Thoracic aorta (tissue), 2 donors: ENCODE data around the gene ABHD17C. TPM values are rescaled to one million over a fixed set of nuclear protein-coding genes. Genes with fewer than 3 reads are reported as not detected.

Source experiments
- ATAC-seq: fragments of 150-250 bp; one replicate; pipeline ENCODE4 v1.8.0; 2017; ENCODE audit warnings: low read depth; ENCODE audit not compliant: insufficient number of reproducible peaks, low FRiP score
- DNase-seq: peaks from one replicate; pipeline ENCODE4 v3.0.0-alpha.2; 2020; ENCODE audit warnings: low spot score
- H3K27ac ChIP-seq, 2 donors: fragments of 200-600 bp; sonication (generic); 1 replicate in 1 of 2; 2 replicates in 1 of 2; pipeline ENCODE4 v1.5.1; 2016; ENCODE audit warnings: mild to moderate bottlenecking in 2 of 2, moderate library complexity in 2 of 2
- H3K27me3 ChIP-seq: fragments of 200-600 bp; sonication (generic); replicated peaks from 2 replicates; pipeline ENCODE4 v1.6.0; 2016; ENCODE audit warnings: mild to moderate bottlenecking; ENCODE audit not compliant: insufficient read depth
- H3K36me3 ChIP-seq: fragments of 200-600 bp; sonication (generic); one replicate; pipeline ENCODE4 v1.5.1; 2016
- H3K4me1 ChIP-seq, 2 donors: fragments of 200-600 bp; sonication (generic); 1 replicate in 1 of 2; 2 replicates in 1 of 2; pipeline versions ENCODE4 v1.5.1 to v1.6.0; 2016; ENCODE audit warnings: low read depth in 2 of 2, mild to moderate bottlenecking in 1 of 2; ENCODE audit not compliant: control insufficient read depth in 1 of 2
- H3K4me3 ChIP-seq: fragments of 200-600 bp; sonication (generic); 2 replicates; pipeline ENCODE4 v1.5.1; 2016; ENCODE audit warnings: mild to moderate bottlenecking
- H3K9me3 ChIP-seq: fragments of 200-600 bp; sonication (generic); 2 replicates; pipeline ENCODE4 v1.5.1; 2016
- total RNA-seq, 2 donors: library from RNA; depleted of rRNA; stranded (reverse); fragments of >200 nt; gene quantifications; one replicate each; pipeline versions ENCODE4 v1.1.0 to v1.2.3, GENCODE V29; 2016
- TF ChIP-seq, protein P1 (sequence below): fragments of 200-600 bp; sonication (generic); IDR thresholded peaks from one replicate; pipeline ENCODE4 v1.5.1; 2019; ENCODE audit warnings: antibody characterized with exemption

The ABHD17C gene
- total RNA-seq, 2 donors from 2014 or later, result 1.6 to 3.0 TPM

DNA sequence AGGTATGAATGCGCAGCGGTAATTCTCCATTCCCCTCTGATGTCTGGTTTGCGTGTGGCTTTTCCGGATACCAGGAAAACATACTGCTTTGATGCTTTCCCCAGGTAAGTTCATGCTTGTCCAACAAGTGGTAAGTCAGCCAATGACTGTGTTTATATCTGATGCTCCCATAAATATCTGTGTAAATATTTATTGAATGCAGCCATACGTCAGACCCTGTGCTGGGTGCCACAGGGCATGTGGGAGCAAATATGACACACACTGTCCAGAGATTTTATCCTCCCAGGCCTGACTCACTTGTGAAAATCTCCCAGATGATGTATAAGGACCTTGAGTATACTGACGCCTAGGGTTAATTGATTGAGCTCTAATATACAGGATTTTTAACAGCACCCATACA lies 54.5 kb downstream of the ABHD17C start:
- TF ChIP-seq, protein P1, sequence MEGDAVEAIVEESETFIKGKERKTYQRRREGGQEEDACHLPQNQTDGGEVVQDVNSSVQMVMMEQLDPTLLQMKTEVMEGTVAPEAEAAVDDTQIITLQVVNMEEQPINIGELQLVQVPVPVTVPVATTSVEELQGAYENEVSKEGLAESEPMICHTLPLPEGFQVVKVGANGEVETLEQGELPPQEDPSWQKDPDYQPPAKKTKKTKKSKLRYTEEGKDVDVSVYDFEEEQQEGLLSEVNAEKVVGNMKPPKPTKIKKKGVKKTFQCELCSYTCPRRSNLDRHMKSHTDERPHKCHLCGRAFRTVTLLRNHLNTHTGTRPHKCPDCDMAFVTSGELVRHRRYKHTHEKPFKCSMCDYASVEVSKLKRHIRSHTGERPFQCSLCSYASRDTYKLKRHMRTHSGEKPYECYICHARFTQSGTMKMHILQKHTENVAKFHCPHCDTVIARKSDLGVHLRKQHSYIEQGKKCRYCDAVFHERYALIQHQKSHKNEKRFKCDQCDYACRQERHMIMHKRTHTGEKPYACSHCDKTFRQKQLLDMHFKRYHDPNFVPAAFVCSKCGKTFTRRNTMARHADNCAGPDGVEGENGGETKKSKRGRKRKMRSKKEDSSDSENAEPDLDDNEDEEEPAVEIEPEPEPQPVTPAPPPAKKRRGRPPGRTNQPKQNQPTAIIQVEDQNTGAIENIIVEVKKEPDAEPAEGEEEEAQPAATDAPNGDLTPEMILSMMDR, result no peak
- ATAC-seq, result no peak

DNA sequence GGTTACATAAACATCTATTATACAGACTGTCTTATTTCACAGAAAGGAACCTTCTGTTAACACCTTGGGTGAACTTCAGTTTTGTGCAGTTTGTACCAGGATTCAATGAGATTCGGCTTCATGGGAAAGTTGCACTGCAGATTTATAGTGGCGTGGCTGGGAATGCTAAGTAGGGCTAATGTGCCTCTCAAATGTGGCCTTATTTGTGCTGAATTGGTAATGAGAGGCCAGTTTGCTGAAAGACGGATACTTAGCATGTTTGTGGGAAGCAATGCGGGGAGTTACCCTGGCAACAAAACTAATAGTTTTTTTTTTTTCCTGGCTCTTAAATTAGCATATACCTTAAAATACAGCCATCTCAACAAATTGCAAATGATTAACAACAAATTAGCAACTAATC lies 55.5 kb downstream of the ABHD17C start:
- Histone ChIP-seq H3K27me3 (no peaks in the 10 kb centered on the region), H3K4me1 (no peaks in the 10 kb centered on the region), H3K9me3 (no peaks in the 10 kb centered on the region), H3K36me3 (no peaks in the 10 kb centered on the region), H3K4me3 (no peak overlapping the region), H3K27ac (no peak overlapping the region)
- TF ChIP-seq, protein P1, result no peak
- no peak for DNase-seq
- no peak for ATAC-seq

More for the DNA sequence above, 54.5 kb downstream of the ABHD17C start:
- Histone ChIP-seq H3K27me3 (no peaks in the 10 kb centered on the region), H3K4me3 (no peak overlapping the region), H3K36me3 (no peaks in the 10 kb centered on the region), H3K27ac (no peak overlapping the region), H3K4me1 (no peaks in the 10 kb centered on the region), H3K9me3 (no peaks in the 10 kb centered on the region)
- DNase-seq, result no peak

DNA sequence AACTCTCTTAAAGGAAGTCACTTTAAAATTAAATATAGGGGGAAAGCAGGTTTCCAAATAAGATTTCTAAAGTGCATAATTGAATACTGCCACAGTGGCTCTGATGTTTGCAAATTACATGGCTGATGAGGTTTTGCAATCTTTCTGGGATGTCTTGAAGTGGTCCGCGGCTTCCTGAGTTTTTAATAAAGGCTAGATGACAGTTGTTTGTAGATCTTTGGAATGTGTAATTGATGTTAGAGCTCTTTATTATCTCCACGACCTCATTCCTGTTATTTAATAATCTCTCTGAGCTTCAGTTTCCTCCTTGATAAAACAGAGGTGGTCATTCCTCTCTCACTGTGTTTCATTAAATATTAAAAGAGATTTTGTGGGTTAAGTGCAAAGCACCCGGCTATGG lies 57.1 kb downstream of the ABHD17C start:
- TF ChIP-seq, protein P1, result no peak
- no peak for DNase-seq
- Histone ChIP-seq H3K27ac (no peak overlapping the region), H3K4me1 (no peaks in the 10 kb centered on the region), H3K36me3 (no peaks in the 10 kb centered on the region), H3K27me3 (no peaks in the 10 kb centered on the region), H3K4me3 (no peak overlapping the region), H3K9me3 (no peaks in the 10 kb centered on the region)
- no peak for ATAC-seq

DNA sequence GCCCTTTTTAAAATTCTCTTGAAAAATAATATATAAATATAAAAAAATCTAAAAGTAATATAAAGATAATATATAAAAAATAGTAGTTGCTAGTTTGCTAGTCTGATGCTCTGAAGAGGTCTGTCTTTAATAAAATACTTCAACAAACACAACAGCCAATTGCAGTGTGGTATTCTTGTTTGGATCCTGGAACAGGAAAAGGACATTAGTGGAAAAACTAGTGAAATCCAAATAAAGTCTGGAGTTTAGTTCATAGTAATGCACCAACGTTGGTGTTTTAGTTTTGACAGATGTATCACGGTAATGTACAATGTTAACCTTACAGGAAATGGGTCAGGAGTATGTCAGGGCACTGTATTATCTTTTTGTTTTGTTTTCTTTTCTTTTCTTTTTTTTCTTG lies 58.1 kb downstream of the ABHD17C start:
- Histone ChIP-seq H3K27ac (no peak overlapping the region), H3K9me3 (no peaks in the 10 kb centered on the region), H3K36me3 (no peaks in the 10 kb centered on the region), H3K27me3 (no peaks in the 10 kb centered on the region), H3K4me1 (no peaks in the 10 kb centered on the region), H3K4me3 (no peak overlapping the region)
- ATAC-seq, result no peak
- no peak for DNase-seq
- TF ChIP-seq, protein P1, result no peak

DNA sequence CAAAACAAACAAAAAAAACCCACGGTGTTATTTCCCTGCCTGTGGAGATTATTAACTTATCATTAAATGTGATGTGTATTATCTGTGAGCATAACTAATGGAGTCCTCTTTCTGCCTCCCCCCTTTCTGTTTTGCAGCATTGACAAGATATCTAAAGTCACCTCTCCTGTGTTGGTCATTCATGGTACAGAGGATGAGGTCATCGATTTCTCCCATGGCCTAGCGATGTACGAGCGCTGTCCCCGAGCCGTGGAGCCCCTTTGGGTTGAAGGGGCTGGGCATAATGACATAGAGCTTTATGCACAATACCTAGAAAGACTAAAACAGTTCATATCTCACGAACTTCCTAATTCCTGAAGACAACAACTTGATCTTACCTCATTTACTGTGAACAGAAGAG lies 58.9 kb downstream of the ABHD17C start:
- no peak for DNase-seq
- TF ChIP-seq, protein P1, result no peak
- no peak for ATAC-seq
- no peaks in the 10 kb centered on the region for H3K36me3 ChIP-seq
- no peaks in the 10 kb centered on the region for H3K27me3 ChIP-seq
- H3K9me3 ChIP-seq, result no peaks in the 10 kb centered on the region
- H3K27ac ChIP-seq, result no peak overlapping the region
- H3K4me3 ChIP-seq, result no peak overlapping the region
- H3K4me1 ChIP-seq, result no peaks in the 10 kb centered on the region
